Type B pancreatic cell (in vitro differentiated cells): ENCODE data around the gene RSPH10B2. TPM values are rescaled to one million over a fixed set of nuclear protein-coding genes. Genes with fewer than 3 reads are reported as not detected.

ENCODE experiments used
- total RNA-seq: library from RNA; stranded (reverse); gene quantifications from 2 replicates; pipeline ENCODE4 v1.2.1, GENCODE V29; 2021; ENCODE audit warnings: low replicate concordance

Gene RSPH10B2
- total RNA-seq, 1 donor from 2014 or later: 1.1 TPM

Other genes starting within 250 kb of the RSPH10B2 start
- gene GRID2IP, start 202.6 kb upstream of the RSPH10B2 start, total RNA-seq: 0.43 and 1.6 TPM in 2 replicates
- 62.0 and 67.9 TPM in 2 replicates for gene ZDHHC4, start 176.6 kb upstream of the RSPH10B2 start, total RNA-seq
- 35.8 and 44.1 TPM in 2 replicates for gene INTS15, start 164.1 kb upstream of the RSPH10B2 start, total RNA-seq
- 5.0 and 9.2 TPM in 2 replicates for gene ZNF853, start 138.5 kb upstream of the RSPH10B2 start, total RNA-seq
- 37.1 and 46.8 TPM in 2 replicates for gene ZNF316, start 116.8 kb upstream of the RSPH10B2 start, total RNA-seq
- gene ZNF12, start 47.2 kb upstream of the RSPH10B2 start, total RNA-seq: 28.3 and 30.9 TPM in 2 replicates
- gene CCZ1B, start 72.2 kb downstream of the RSPH10B2 start, total RNA-seq: 49.5 and 70.0 TPM in 2 replicates